ENCODE measurements around the gene LARP6. TPM values are rescaled to one million over a fixed set of nuclear protein-coding genes. Genes with fewer than 3 reads are reported as not detected.
A peak's percentile ranks its signal among the peaks of the same experiment; 100 is the strongest.

Gene LARP6
- total RNA-seq, 4 donors from 2014 or later, result 11.9 to 59.4 (median 28.8) TPM

DNA sequence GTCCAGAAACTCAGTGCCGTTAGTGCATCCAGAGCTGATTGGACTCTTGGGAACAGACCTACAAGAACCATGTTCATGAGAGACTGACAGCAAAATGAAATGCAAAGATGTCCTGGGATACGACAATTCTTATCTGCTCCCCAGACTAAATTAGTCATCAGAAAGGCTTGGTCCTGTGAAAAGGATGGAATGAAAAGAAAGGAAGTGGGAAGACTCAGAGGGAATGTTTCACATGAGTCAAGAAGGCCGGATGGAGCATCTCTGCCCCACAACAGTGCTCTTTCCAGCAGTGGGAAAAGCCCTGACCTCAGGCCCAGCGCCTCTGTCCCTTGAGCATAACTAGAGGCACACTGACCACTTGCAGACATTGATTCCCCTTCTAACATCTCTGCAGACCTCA lies 51.3 kb downstream of the LARP6 start:
- Histone ChIP-seq H3K36me3 (no peaks in the 10 kb centered on the region), H3K4me1 (no peaks in the 10 kb centered on the region), H3K27me3 (no peaks in the 10 kb centered on the region), H3K9me3 (no peaks in the 10 kb centered on the region), H3K27ac (no peak overlapping the region), H3K4me3 (no peak overlapping the region)
- TF ChIP-seq, protein P1, sequence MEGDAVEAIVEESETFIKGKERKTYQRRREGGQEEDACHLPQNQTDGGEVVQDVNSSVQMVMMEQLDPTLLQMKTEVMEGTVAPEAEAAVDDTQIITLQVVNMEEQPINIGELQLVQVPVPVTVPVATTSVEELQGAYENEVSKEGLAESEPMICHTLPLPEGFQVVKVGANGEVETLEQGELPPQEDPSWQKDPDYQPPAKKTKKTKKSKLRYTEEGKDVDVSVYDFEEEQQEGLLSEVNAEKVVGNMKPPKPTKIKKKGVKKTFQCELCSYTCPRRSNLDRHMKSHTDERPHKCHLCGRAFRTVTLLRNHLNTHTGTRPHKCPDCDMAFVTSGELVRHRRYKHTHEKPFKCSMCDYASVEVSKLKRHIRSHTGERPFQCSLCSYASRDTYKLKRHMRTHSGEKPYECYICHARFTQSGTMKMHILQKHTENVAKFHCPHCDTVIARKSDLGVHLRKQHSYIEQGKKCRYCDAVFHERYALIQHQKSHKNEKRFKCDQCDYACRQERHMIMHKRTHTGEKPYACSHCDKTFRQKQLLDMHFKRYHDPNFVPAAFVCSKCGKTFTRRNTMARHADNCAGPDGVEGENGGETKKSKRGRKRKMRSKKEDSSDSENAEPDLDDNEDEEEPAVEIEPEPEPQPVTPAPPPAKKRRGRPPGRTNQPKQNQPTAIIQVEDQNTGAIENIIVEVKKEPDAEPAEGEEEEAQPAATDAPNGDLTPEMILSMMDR (IDR thresholded peaks at IDR 0.05), result no peak
- TF ChIP-seq POLR2A (IDR thresholded peaks at IDR 0.05), result no peak
- no peak for DNase-seq
- intact Hi-C loops (cut with DNase I; ENCODE audit: low total_unique reads), result no loop called here

DNA sequence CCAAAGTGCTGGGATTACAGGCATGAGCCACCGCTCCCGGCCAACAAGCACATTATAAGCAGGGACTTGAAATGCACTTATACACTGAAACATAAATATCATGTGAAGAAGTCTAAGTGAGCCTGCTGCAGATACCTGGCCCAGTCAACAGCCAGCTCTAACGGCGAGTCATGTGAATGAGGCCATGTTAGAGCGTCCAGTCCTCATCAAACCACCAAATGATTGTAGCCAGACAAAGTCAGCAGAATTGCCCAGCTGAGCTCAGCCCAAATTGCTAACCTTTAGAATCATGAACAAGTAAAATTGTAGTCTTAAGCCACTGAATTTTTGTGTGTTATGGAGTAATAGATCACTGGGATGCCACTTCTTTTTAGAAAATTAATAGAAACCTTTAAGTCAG lies 52.8 kb downstream of the LARP6 start:
- no peaks in the 10 kb centered on the region for H3K27me3 ChIP-seq
- intact Hi-C loops (cut with DNase I; ENCODE audit: low total_unique reads), result no loop called here
- DNase-seq, result no peak
- no peaks in the 10 kb centered on the region for H3K4me1 ChIP-seq
- peak overlapping the region in 1 of 2 donors; percentile 74 for H3K27ac ChIP-seq
- no peaks in the 10 kb centered on the region for H3K9me3 ChIP-seq
- no peaks in the 10 kb centered on the region for H3K36me3 ChIP-seq
- H3K4me3 ChIP-seq, result no peak overlapping the region
- TF ChIP-seq POLR2A (IDR thresholded peaks at IDR 0.05), result no peak
- TF ChIP-seq, protein P1 (IDR thresholded peaks at IDR 0.05), result no peak

DNA sequence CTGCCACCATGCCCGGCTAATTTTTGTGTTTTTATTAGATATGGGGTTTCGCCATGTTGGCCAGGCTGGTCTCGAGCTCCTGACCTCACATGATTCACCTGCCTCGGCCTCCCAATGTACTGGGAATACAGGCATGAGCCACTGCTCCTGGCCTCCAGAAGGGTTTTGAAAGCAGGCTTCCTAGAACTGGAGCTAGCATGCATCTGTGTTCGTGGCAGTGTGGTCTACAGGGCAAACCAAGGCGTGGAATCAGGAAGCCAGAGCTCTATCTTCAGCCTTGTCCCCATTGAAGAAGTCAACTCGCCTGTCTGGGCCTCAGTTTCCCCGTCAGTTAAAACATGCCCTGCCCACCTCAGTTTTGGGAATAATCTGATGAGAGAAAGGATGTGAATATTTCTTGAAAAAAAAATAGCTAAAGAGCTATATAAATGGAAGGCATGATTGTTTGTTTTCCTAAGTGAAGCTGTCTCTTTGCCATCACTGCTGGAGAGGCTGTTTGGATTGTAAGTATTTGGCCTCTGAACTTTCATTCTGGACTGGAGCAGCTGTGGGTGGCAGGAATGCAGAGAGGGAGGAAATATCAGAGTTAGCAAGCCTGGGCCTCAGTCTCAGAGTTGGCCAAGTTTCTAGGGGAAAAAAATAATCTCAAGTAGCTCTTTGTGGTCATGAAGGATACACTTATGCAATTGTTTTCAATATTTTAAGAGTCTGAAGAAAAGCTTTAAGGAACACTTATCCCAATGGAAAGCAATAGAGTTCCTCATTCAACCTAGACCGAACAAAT lies 54.1 kb downstream of the LARP6 start:
- no peak for TF ChIP-seq POLR2A (IDR thresholded peaks at IDR 0.05)
- TF ChIP-seq, protein P1 (IDR thresholded peaks at IDR 0.05), result no peak
- Histone ChIP-seq H3K27me3 (no peaks in the 10 kb centered on the region), H3K9me3 (no peaks in the 10 kb centered on the region), H3K4me3 (no peak overlapping the region), H3K36me3 (no peaks in the 10 kb centered on the region), H3K4me1 (no peaks in the 10 kb centered on the region), H3K27ac (peak overlapping the region; percentile 31 to 74)
- intact Hi-C loops (cut with DNase I; ENCODE audit: low total_unique reads), result no loop called here
- DNase-seq, result no peak

DNA sequence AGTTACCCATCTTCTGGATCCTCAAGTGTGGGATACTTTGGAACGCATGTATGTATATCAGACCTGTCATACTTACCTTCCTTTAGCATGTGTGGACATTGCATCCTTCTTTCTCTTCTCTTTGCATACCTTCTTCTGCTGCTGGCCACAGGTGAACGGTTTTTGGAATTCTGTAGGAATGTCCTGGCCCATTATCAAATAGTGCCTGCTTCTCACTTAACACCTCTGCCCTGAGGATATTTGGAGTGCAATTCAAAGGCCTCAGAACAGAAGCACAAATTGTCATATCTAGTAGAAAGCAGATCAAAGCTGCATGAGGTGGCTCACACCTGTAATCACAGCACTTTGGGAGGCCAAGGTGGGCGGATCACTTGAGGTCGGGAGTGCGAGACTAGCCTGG lies 56.5 kb downstream of the LARP6 start:
- Histone ChIP-seq H3K36me3 (no peaks in the 10 kb centered on the region), H3K9me3 (no peaks in the 10 kb centered on the region), H3K27ac (no peak overlapping the region), H3K27me3 (no peaks in the 10 kb centered on the region), H3K4me3 (no peak overlapping the region), H3K4me1 (no peaks in the 10 kb centered on the region)
- TF ChIP-seq, protein P1 (IDR thresholded peaks at IDR 0.05), result no peak
- TF ChIP-seq POLR2A (IDR thresholded peaks at IDR 0.05), result no peak
- intact Hi-C loops (cut with DNase I; ENCODE audit: low total_unique reads), result no loop called here
- DNase-seq, result no peak

DNA sequence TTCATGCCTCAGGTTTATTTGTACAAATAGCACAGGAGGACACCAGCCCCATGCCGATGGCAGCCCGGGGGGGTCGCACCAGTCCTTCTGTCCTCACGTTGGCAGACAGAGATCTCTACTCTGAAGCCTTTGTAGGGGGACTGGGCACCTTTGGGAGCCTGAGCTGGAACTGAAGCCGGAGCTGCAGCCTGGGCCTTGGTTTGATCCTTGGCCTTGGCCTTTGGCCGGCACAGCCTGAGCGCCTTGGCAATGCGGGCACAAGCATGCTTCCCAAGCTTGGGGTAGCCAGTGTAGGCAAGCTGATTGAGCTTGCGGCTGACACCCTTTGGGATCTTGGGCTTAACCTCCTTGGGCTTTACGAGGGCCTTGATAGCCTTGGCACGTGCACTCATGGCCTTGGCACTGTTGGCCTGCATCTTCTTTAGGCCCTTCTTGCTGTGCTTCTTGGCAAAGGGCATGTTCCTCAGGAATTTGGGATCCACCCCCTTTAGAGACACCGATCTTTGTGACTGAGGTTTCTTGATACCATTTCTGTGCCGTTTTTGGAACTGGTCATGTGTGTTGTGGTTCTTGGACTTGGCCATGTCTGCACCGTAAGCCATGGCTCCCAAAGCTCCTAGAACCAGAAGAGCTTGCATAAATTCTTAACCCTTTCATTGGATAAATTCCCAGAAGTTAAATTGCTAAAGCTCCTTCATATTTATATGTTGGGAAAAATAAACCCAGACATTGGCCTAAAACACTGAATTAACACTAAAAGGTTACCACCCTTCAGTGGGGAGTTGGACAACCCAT lies 57.2 kb downstream of the LARP6 start:
- intact Hi-C loops (cut with DNase I; ENCODE audit: low total_unique reads), result no loop called here
- H3K27me3 ChIP-seq, result no peaks in the 10 kb centered on the region
- no peak for TF ChIP-seq POLR2A (IDR thresholded peaks at IDR 0.05)
- TF ChIP-seq, protein P1 (IDR thresholded peaks at IDR 0.05), result no peak
- no peak for DNase-seq
- H3K27ac ChIP-seq, result no peak overlapping the region
- no peaks in the 10 kb centered on the region for H3K4me1 ChIP-seq
- no peaks in the 10 kb centered on the region for H3K36me3 ChIP-seq
- no peak overlapping the region for H3K4me3 ChIP-seq
- no peaks in the 10 kb centered on the region for H3K9me3 ChIP-seq
